C4-2B (cell line): ENCODE results near the gene ZNF70.

ENCODE experiments used
- H3K27ac ChIP-seq: fragments of 450-650 bp; 2 replicates; pipeline ENCODE4 v1.5.1; 2017
- ZFX ChIP-seq: fragments of 450-650 bp; IDR thresholded peaks from 2 replicates; pipeline ENCODE4 v1.6.1; 2017
- TF ChIP-seq, protein P1 (sequence below): fragments of 450-650 bp; conservative IDR thresholded peaks from 2 replicates; pipeline ENCODE4 v1.5.1; 2017; ENCODE audit warnings: mild to moderate bottlenecking

The ZNF70 gene

DNA sequence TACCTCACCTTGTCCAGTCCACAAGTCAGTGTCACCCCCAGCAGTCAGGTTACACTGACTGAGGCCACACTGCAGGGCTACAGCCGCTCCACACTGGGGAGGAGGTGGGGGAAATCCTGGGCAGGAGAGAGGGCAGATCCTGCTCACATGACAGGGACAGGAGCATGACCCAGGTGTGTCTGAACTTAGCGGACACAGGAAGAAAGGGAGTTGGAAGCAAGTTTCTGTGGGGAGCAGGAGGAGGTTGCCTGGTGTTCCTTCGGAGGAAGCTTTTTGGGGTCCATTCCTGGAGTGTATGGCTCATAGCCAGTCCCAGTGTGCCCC is 27.6 kb upstream of the ZNF70 start:
- no peak for TF ChIP-seq ZFX
- TF ChIP-seq, protein P1, sequence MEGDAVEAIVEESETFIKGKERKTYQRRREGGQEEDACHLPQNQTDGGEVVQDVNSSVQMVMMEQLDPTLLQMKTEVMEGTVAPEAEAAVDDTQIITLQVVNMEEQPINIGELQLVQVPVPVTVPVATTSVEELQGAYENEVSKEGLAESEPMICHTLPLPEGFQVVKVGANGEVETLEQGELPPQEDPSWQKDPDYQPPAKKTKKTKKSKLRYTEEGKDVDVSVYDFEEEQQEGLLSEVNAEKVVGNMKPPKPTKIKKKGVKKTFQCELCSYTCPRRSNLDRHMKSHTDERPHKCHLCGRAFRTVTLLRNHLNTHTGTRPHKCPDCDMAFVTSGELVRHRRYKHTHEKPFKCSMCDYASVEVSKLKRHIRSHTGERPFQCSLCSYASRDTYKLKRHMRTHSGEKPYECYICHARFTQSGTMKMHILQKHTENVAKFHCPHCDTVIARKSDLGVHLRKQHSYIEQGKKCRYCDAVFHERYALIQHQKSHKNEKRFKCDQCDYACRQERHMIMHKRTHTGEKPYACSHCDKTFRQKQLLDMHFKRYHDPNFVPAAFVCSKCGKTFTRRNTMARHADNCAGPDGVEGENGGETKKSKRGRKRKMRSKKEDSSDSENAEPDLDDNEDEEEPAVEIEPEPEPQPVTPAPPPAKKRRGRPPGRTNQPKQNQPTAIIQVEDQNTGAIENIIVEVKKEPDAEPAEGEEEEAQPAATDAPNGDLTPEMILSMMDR, result no peak
- H3K27ac ChIP-seq, result no peak overlapping the region

DNA sequence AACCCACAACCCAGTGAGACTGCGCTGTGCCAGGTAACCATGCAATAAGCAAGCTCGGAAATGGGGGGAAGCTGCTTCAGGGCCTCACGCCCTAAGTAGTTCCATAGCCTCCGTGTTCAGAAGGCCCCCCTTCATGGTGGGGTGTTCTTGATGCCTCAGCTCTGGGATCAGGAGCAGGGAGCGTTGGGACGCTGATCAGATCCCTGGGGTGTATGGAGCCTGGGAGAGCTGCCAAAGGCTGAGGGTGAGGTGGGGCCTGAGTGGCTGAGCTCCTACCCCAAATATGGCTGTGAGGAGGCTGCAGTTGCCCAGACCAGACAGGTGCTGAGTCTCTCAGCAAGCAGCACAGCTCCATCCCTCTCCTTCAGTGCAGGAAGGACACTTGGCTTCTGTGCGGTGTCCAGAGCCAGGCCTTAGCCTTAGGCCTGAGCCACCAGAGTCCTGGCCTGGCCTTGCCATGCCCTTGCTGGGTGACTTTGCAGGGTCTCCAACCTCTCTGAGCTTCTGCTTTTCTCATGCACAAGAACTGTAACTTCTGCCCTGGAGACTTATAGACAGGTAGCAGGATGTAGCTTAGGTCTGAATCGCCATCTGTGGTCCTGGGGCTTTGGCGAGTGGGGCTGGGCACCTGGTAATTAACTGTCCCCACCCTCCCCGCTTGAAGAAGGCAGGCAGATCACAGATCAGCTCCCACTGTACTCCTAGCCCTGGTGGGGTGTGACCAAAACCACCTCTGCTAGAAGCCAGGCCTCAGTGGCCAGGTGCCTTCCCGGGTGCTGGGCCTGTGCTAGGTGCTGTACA is 27.1 kb upstream of the ZNF70 start:
- no peak overlapping the region for H3K27ac ChIP-seq
- TF ChIP-seq, protein P1, result no peak
- no peak for TF ChIP-seq ZFX

DNA sequence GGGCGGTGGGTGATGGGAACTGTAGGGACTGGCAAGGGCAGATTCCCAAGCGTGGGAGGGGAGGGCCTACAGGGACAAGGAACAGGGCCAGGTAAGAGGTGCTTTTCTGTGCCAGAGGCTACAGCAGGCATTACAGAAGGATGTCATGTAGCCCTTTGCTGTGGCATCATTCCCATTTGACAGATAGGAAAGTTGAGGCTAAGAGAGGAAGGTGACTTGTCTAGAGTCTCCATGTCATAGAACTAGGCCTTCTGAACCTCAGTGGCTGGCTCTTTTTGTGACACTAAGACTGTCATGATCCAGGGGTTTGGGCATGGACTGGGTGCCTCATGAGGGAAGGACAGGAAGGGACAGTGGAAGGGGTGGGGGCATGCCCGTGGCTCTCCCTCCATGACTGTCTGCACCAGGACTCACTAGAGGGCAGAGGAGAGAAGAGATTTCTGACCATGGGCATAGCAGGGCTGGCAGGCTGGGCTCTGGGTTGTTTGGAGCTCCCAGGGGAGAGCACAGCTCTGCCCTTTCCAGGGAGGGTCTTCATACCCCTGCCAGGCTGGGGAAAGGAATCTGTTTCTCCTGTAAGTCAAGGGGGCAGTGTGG is 25.0 kb upstream of the ZNF70 start:
- no peak for TF ChIP-seq ZFX
- TF ChIP-seq, protein P1, result no peak
- no peak overlapping the region for H3K27ac ChIP-seq

DNA sequence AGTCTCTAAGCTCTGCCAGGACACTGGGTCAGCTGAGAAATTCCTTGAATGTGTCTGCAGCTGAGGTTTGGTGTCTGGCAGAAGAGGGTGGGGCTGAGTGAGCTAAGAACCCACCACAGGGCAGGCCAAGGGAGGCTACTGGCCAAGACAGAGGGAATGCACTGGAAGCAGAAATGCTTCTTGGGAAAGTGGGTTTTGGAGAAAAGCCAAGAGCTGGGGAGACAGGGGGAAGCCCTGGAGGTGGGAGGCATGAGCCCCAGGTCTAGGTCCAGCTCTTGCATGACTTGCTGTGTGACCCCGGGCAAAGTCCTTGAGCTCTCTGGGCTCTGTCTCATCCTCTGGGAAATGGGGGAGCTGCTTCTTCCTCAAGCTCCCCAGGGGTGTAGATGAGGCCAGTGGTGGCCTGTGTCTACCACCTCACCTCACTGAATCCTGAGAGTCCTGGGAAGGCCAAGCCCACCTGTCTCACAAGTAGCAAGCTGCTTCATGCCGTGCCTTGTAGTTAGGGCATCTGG is 24.1 kb upstream of the ZNF70 start:
- no peak for TF ChIP-seq ZFX
- TF ChIP-seq, protein P1, result no peak
- no peak overlapping the region for H3K27ac ChIP-seq

DNA sequence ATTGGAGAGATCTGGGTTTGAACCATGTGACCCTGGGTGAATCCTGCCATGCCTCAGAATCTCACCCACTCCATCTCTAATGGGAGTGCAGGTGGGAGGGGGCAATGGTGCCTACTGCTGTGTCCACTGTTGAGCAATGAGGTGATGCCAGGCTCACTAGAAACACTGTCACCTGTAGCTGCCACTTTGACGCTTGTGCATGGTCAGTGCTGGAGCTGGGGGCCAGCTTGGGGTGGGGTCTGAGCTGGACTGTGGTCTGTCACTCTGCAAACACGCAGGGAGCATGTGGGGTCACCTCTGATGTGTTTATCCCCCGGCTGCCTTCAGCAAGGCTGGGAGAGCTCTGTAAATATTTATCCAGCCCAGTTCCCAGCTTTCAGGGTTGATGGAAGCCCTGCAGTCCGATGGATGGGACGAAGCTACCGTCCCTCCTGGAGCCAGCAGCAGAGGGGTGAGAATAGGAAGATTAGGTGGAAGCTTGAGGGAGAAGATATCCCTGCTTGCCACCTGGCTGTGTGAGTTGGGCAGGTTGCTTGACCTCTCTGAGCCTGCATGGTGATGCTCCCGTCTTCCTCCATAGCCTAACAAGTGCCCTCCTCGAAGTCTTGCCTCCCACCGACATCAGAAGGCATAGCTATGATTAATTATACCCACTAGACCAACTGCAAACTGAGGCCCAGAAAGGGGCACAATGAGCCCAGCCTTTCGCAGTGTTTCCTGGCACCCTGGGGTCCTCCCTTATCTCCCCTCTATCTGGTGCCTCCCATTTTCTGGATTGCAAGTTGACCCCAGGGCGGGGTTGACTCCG is 23.4 kb upstream of the ZNF70 start:
- no peak for TF ChIP-seq ZFX
- TF ChIP-seq, protein P1, result no peak
- no peak overlapping the region for H3K27ac ChIP-seq

DNA sequence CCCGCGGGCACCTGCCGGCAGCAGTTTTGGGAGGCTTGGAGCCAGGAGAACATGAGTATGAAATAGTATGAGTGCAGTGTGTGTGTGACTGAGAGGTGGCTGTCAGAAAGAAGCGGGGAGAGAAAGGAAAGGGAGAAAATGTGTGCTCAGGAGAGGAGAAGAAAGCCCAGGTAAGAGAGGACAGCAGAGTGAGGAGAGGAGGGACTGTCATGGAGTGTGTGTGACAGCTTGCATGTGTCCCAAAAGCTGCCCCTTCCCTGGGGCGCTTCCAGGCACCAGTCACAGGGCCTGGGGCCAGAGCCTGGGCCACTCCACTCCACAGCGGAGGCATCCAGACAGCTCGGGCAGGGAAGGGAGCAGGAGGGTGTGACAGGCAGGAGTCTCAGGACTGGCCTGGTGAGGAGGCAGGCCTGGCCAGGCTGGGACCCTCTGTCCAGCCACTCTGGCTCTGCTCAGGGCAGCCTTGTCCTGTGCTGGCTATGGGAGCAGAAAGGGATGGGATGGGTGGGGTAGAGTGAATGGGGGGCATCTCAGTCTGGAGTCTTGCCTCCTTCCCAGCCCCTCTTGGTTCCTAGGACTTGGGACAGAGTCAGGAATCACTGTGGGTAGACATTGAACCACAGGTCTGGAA is 22.7 kb upstream of the ZNF70 start:
- TF ChIP-seq, protein P1, result no peak
- TF ChIP-seq ZFX, result no peak
- H3K27ac ChIP-seq, result peak overlapping the region; percentile 58
